Measurements from ENCODE around the gene FAM110D. TPM values are rescaled to one million over a fixed set of nuclear protein-coding genes. Genes with fewer than 3 reads are reported as not detected.
A peak's percentile ranks its signal among the peaks of the same experiment; 100 is the strongest.

FAM110D gene
- total RNA-seq, 1 experiment from 2014 or later, result not detected

- peak overlapping the region; percentile 97 for H3K9ac ChIP-seq (ENCODE audit: low read length)
- H3K27ac ChIP-seq (ENCODE audit: low read length), result peak overlapping the region; percentile 46
These were observed 11.6 kb downstream of the FAM110D start for GRCh38 chr1:26170472-26170821.

DNA sequence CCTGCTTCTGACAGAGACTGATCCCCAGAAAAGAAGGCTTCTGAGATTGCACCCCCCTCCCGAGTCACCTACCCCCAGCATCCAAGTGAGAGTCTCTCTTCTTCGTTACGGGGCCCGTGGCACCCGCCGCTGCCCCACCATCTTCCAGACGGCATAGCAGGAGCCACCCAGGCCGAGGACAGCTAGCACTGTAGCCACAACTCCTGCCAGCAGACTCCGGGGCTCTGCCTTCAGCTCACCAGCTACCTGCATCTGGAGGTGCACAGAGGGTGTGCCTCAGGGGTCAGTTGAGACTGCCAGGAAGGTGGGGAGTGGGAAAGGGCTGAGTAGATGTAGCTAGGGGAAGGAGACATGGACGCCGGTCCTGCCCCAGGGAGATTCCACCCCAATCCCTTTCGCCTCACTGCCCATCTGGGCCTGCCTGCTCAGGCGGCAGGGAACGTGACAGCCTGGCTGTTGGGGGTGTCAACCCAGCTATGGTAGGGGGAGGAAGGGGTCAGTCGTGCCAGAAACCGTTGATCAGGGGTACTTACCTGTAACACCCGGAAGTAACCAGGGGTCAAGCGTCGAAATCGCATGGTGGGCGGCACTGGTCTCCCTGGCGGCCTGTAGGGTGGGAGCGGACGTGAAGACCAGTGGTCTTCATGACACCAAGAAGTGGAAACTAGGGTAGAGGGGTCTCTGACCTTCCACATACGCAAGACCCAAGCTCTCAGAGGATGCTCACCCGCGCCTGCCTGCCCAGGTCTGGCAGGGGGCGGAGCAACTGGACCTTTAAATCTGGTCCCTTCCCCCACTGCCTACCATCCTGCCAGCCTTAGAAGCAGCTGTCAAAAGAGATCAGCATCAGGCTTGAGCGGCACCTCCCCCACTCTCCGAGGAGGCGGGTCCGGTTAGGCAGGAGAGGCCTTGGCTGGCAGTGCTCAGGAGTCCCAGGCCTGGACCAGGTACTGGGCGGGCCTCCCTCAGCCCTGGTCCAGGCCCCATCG lies 12.5 kb downstream of the FAM110D start, which contains the start of gene ZNF593OS:
Gene ZNF593OS (minus strand): TSS at position 749 of the 989 bp plus-strand sequence. CDS start 171 bp downstream, at position 578.
- Histone ChIP-seq H2AFZ (ENCODE audit: low read length) (no peak within 1 kb of the TSS), H3K4me3 (ENCODE audit: low read length) (peak within 1 kb of the TSS; percentile 99), H3K4me2 (ENCODE audit: low read depth, low read length, poor library complexity, severe bottlenecking) (peak within 1 kb of the TSS; percentile 91), H3K9me3 (ENCODE audit: low read length) (no peaks in the 10 kb centered on the region), H3K27me3 (ENCODE audit: low read length) (no peaks in the 10 kb centered on the region), H3K9ac (ENCODE audit: low read length) (peak within 1 kb of the TSS; percentile 97), H3K27ac (ENCODE audit: low read length) (peak within 1 kb of the TSS; percentile 46), H4K20me1 (ENCODE audit: insufficient read depth, low read depth, low read length) (no peaks in the 10 kb centered on the region; the same call in 1 of the 2 replicates), H3K4me1 (ENCODE audit: low read length) (peaks cover 15% of the 10 kb centered on the region), H3K79me2 (ENCODE audit: low read length) (peaks cover 18% of the 10 kb centered on the region), H3K36me3 (ENCODE audit: insufficient read depth, low read length) (0 out of 2 replicates have a peak, but pooled peaks cover 9% of the 10 kb centered on the region), H3K9me2 (replicated peaks; ENCODE audit: insufficient read depth, low read length) (no peaks in the 10 kb centered on the region)
- no peak for DNase-seq

More at GRCh38 chr1:26170472-26170821, 11.6 kb downstream of the FAM110D start:
- Histone ChIP-seq H3K79me2 (ENCODE audit: low read length) (peaks cover 18% of the 10 kb centered on the region), H2AFZ (ENCODE audit: low read length) (0 out of 2 replicates have a peak overlapping the region, but pooled peaks have one; percentile 69), H3K27me3 (ENCODE audit: low read length) (no peaks in the 10 kb centered on the region), H3K4me1 (ENCODE audit: low read length) (peaks cover 15% of the 10 kb centered on the region), H3K4me3 (ENCODE audit: low read length) (peak overlapping the region; percentile 99), H3K4me2 (ENCODE audit: low read depth, low read length, poor library complexity, severe bottlenecking) (peak overlapping the region; percentile 91), H3K9me3 (ENCODE audit: low read length) (no peaks in the 10 kb centered on the region), H4K20me1 (ENCODE audit: insufficient read depth, low read depth, low read length) (no peaks in the 10 kb centered on the region; the same call in 1 of the 2 replicates), H3K9me2 (replicated peaks; ENCODE audit: insufficient read depth, low read length) (no peaks in the 10 kb centered on the region), H3K36me3 (ENCODE audit: insufficient read depth, low read length) (0 out of 2 replicates have a peak, but pooled peaks cover 9% of the 10 kb centered on the region)
- DNase-seq, result no peak

- Histone ChIP-seq H3K4me1 (ENCODE audit: low read length) (peaks cover 12% of the 10 kb centered on the region), H3K9me3 (ENCODE audit: low read length) (no peaks in the 10 kb centered on the region), H2AFZ (ENCODE audit: low read length) (no peak overlapping the region), H3K36me3 (ENCODE audit: insufficient read depth, low read length) (0 out of 2 replicates have a peak, but pooled peaks cover 9% of the 10 kb centered on the region), H4K20me1 (ENCODE audit: insufficient read depth, low read depth, low read length) (no peaks in the 10 kb centered on the region; the same call in 1 of the 2 replicates), H3K9ac (ENCODE audit: low read length) (no peak overlapping the region), H3K27ac (ENCODE audit: low read length) (no peak overlapping the region), H3K9me2 (replicated peaks; ENCODE audit: insufficient read depth, low read length) (no peaks in the 10 kb centered on the region), H3K27me3 (ENCODE audit: low read length) (no peaks in the 10 kb centered on the region), H3K4me2 (ENCODE audit: low read depth, low read length, poor library complexity, severe bottlenecking) (no peak overlapping the region), H3K79me2 (ENCODE audit: low read length) (peaks cover 12% of the 10 kb centered on the region), H3K4me3 (ENCODE audit: low read length) (no peak overlapping the region)
- DNase-seq, result no peak
These were observed 16.5 kb downstream of the FAM110D start for GRCh38 chr1:26175346-26175745.

GRCh38 chr1:26177182-26177684 lies 18.4 kb downstream of the FAM110D start, which contains the start of gene CNKSR1:
TSS of gene CNKSR1 (plus strand) at chr1:26177491. CDS start at chr1:26177548, 57 bp downstream.
- H4K20me1 ChIP-seq (ENCODE audit: insufficient read depth, low read depth, low read length), result no peaks in the 10 kb centered on the region

GRCh38 chr1:26180010-26180506 lies 21.2 kb downstream of the FAM110D start:
- H3K79me2 ChIP-seq (ENCODE audit: low read length), result no peaks in the 10 kb centered on the region
- no peaks in the 10 kb centered on the region for H3K36me3 ChIP-seq (ENCODE audit: insufficient read depth, low read length)
- H3K9ac ChIP-seq (ENCODE audit: low read length), result no peak overlapping the region
- no peak overlapping the region for H3K4me2 ChIP-seq (ENCODE audit: low read depth, low read length, poor library complexity, severe bottlenecking)
- H3K4me1 ChIP-seq (ENCODE audit: low read length), result no peaks in the 10 kb centered on the region
- H3K9me3 ChIP-seq (ENCODE audit: low read length), result no peaks in the 10 kb centered on the region
- no peaks in the 10 kb centered on the region for H3K9me2 ChIP-seq (replicated peaks; ENCODE audit: insufficient read depth, low read length)
- H2AFZ ChIP-seq (ENCODE audit: low read length), result no peak overlapping the region
- H3K27me3 ChIP-seq (ENCODE audit: low read length), result no peaks in the 10 kb centered on the region
- no peak overlapping the region for H3K27ac ChIP-seq (ENCODE audit: low read length)
- no peak overlapping the region for H3K4me3 ChIP-seq (ENCODE audit: low read length)
- no peaks in the 10 kb centered on the region for H4K20me1 ChIP-seq (ENCODE audit: insufficient read depth, low read depth, low read length)
- no peak for DNase-seq

More at GRCh38 chr1:26177182-26177684, 18.4 kb downstream of the FAM110D start, which contains the start of gene CNKSR1:
- no peak within 1 kb of the TSS for H3K9ac ChIP-seq (ENCODE audit: low read length)
- no peak within 1 kb of the TSS for H2AFZ ChIP-seq (ENCODE audit: low read length)
- no peaks in the 10 kb centered on the region for H3K79me2 ChIP-seq (ENCODE audit: low read length)
- no peaks in the 10 kb centered on the region for H3K27me3 ChIP-seq (ENCODE audit: low read length)
- no peaks in the 10 kb centered on the region for H3K9me3 ChIP-seq (ENCODE audit: low read length)
- no peaks in the 10 kb centered on the region for H3K36me3 ChIP-seq (ENCODE audit: insufficient read depth, low read length)
- H3K4me2 ChIP-seq (ENCODE audit: low read depth, low read length, poor library complexity, severe bottlenecking), result no peak within 1 kb of the TSS
- H3K27ac ChIP-seq (ENCODE audit: low read length), result no peak within 1 kb of the TSS
- H3K9me2 ChIP-seq (replicated peaks; ENCODE audit: insufficient read depth, low read length), result no peaks in the 10 kb centered on the region
- no peak within 1 kb of the TSS for H3K4me3 ChIP-seq (ENCODE audit: low read length)
- no peak for DNase-seq
- no peaks in the 10 kb centered on the region for H3K4me1 ChIP-seq (ENCODE audit: low read length)

DNA sequence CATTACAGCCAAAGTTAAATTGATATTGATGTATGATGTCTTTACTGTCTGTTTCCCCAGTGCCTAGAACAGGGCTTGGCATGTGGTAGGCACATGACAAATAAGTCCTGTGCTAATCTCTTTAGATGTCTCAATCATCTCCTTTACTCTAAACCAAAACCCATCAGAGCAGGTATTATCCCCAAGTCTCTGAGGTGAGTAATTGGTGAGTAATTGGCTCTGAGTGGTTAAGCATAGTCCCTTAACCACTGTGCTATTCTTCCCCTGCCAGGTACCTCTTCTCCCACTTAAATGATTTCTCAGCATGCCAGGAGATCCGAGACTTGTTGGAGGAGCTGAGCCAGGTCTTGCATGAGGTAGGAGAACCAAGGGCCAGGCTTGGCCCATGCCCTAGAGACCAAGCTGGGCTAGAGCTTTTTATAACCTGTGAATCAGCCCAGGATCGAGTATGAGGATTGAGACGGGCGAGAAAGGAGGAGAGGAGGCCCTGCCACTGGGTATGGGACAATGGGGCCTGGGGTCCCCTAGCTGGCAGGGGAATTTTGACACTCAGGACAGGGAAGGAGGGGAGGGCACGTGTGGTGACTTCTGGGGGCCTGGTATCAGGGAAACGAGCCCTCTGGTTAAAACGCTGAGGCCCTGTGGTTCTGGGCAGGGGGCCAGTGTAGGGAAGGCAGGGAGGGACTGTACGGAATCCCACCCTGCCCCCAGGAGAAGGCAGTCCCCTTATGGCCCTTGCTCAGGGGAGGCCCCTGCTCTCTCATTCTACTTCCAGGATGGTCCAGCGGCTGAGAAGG lies 22.9 kb downstream of the FAM110D start:
- Histone ChIP-seq H3K27me3 (ENCODE audit: low read length) (no peaks in the 10 kb centered on the region), H3K4me1 (ENCODE audit: low read length) (no peaks in the 10 kb centered on the region), H3K9me3 (ENCODE audit: low read length) (no peaks in the 10 kb centered on the region), H3K27ac (ENCODE audit: low read length) (no peak overlapping the region), H2AFZ (ENCODE audit: low read length) (no peak overlapping the region), H3K4me2 (ENCODE audit: low read depth, low read length, poor library complexity, severe bottlenecking) (no peak overlapping the region), H3K9ac (ENCODE audit: low read length) (no peak overlapping the region), H3K4me3 (ENCODE audit: low read length) (no peak overlapping the region), H3K79me2 (ENCODE audit: low read length) (no peaks in the 10 kb centered on the region), H4K20me1 (ENCODE audit: insufficient read depth, low read depth, low read length) (no peaks in the 10 kb centered on the region), H3K36me3 (ENCODE audit: insufficient read depth, low read length) (no peaks in the 10 kb centered on the region), H3K9me2 (replicated peaks; ENCODE audit: insufficient read depth, low read length) (no peaks in the 10 kb centered on the region)
- DNase-seq, result no peak

GRCh38 chr1:26182383-26182696 lies 23.5 kb downstream of the FAM110D start:
- no peaks in the 10 kb centered on the region for H3K36me3 ChIP-seq (ENCODE audit: insufficient read depth, low read length)
- no peak overlapping the region for H3K4me3 ChIP-seq (ENCODE audit: low read length)
- no peak for DNase-seq
- no peaks in the 10 kb centered on the region for H3K4me1 ChIP-seq (ENCODE audit: low read length)
- H4K20me1 ChIP-seq (ENCODE audit: insufficient read depth, low read depth, low read length), result no peaks in the 10 kb centered on the region
- no peaks in the 10 kb centered on the region for H3K9me3 ChIP-seq (ENCODE audit: low read length)
- no peak overlapping the region for H2AFZ ChIP-seq (ENCODE audit: low read length)
- H3K79me2 ChIP-seq (ENCODE audit: low read length), result no peaks in the 10 kb centered on the region
- H3K9ac ChIP-seq (ENCODE audit: low read length), result no peak overlapping the region
- no peaks in the 10 kb centered on the region for H3K9me2 ChIP-seq (replicated peaks; ENCODE audit: insufficient read depth, low read length)
- H3K27me3 ChIP-seq (ENCODE audit: low read length), result no peaks in the 10 kb centered on the region
- H3K27ac ChIP-seq (ENCODE audit: low read length), result no peak overlapping the region
- H3K4me2 ChIP-seq (ENCODE audit: low read depth, low read length, poor library complexity, severe bottlenecking), result no peak overlapping the region

Data from Karpas-422 (cell line).